ENCODE measurements around the gene NDUFA7. TPM values are rescaled to one million over a fixed set of nuclear protein-coding genes. Genes with fewer than 3 reads are reported as not detected.

NDUFA7 gene
- total RNA-seq: 47.5 and 63.2 TPM in 2 replicates

GRCh38 chr19:8321067-8321985 lies at the start of gene NDUFA7, which contains the start of gene RPS28:
TSS of gene NDUFA7 (minus strand) at chr19:8321375. CDS start at chr19:8321358, 17 bp downstream.
TSS of gene RPS28 (plus strand) at chr19:8321496. CDS start at chr19:8321531, 35 bp downstream.

DNA sequence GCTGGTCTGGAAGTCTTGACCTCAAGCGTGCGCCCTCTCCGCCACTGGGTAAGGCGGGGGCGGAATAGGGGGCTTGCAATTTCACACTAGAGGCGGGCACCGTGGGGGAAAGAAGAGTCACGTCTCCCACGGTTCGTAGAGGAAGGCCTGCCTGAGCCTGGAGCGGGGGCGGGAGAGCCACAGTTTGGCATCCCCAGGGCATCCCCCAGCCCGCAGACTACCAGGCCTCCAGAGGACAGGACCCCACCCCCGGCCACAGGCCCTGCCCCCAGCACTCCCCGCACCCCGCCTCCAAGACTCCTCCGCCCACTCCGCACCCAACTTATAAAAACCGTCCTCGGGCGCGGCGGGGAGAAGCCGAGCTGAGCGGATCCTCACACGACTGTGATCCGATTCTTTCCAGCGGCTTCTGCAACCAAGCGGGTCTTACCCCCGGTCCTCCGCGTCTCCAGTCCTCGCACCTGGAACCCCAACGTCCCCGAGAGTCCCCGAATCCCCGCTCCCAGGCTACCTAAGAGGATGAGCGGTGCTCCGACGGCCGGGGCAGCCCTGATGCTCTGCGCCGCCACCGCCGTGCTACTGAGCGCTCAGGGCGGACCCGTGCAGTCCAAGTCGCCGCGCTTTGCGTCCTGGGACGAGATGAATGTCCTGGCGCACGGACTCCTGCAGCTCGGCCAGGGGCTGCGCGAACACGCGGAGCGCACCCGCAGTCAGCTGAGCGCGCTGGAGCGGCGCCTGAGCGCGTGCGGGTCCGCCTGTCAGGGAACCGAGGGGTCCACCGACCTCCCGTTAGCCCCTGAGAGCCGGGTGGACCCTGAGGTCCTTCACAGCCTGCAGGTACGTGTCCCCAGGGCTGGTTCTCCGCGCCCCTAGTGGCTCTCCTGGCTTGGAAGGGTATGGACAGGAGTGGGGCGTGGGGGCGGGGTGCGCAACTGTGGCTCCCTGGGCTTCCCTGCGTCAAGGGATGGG lies 42.9 kb upstream of the NDUFA7 start, which contains the start of gene ANGPTL4:
ANGPTL4 (plus strand) TSS at position 353 of the 969 bp plus-strand sequence; CDS start at position 520, 167 bp downstream.

GRCh38 chr19:8342684-8343482 lies 21.7 kb upstream of the NDUFA7 start, which contains the start of gene KANK3:
TSS of gene KANK3 (minus strand) at chr19:8343262. CDS start at chr19:8337828, 5,434 bp downstream.

DNA sequence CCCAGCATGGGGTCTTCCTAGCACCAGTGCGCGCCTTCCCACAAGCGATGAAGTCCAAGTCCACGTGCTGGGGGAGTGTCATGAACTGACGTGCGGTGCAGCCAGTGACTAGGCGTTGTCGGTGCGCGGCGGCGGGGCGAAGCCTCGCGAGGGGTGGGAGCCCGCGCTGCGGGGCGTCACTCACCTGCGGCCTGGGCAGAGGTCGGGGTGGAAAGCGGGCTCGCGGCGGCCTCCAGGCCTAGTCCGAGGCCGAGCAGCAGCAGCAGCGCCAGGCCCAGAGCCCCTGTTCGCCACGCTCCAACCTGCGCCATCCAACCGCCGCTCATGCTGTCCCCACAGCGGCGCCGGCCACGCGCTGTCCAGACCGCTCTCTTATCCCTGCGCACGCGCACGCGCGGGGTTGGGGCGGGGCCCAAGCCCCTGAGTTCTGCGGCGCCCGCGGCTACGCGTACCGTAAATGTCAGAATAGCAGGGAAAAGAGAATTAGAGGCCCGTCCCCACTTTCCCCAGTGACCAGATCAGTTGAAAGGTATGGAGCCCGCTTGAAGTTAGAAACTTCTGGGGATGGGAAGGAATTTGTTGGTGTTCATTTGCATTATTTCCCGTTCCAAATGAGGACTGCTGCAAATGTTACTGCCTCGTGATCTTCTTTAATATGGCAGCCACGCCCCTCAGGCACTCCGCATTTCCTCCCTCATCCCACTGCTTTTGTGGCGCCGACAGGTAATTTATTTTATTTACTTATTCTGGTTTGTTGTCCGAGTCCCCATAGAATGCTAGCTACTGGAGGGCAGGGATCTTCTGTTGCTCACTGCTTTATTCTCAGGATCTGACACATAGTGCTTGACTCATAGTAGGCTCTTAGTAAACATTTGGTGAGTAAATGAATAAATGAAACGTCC lies 13.0 kb downstream of the NDUFA7 start, which contains the start of gene CD320:
CD320 (minus strand) TSS at position 394 of the 902 bp plus-strand sequence; CDS start at position 326, 68 bp downstream.

Other genes with a start within 250 kb of the NDUFA7 start
- gene FBN3, start 171.8 kb downstream of the NDUFA7 start, total RNA-seq: not detected in 2 replicates
- 10.3 and 14.3 TPM in 2 replicates for gene CERS4, start 112.0 kb downstream of the NDUFA7 start, total RNA-seq
- 66.4 and 99.0 TPM in 2 replicates for gene CD320, start 13.0 kb downstream of the NDUFA7 start, total RNA-seq
- 414 and 638 TPM in 2 replicates for gene RPS28, start 121 bp upstream of the NDUFA7 start, total RNA-seq
- gene KANK3, start 21.9 kb upstream of the NDUFA7 start, total RNA-seq: 0.81 and 1.1 TPM in 2 replicates
- 290 and 481 TPM in 2 replicates for gene ANGPTL4, start 42.8 kb upstream of the NDUFA7 start, total RNA-seq
- 22.6 and 44.9 TPM in 2 replicates for gene RAB11B, start 69.0 kb upstream of the NDUFA7 start, total RNA-seq
- 84.1 and 101 TPM in 2 replicates for gene MARCHF2, start 91.9 kb upstream of the NDUFA7 start, total RNA-seq
- 52.5 and 65.5 TPM in 2 replicates for gene HNRNPM, start 123.6 kb upstream of the NDUFA7 start, total RNA-seq
- not detected in 2 replicates for gene PRAM1, start 181.3 kb upstream of the NDUFA7 start, total RNA-seq
- gene ZNF414, start 192.8 kb upstream of the NDUFA7 start, total RNA-seq: 2.9 and 12.6 TPM in 2 replicates

Measured in cardiac atrium fibroblast (primary cell).